ENCODE measurements around the gene ZBTB48. TPM values are rescaled to one million over a fixed set of nuclear protein-coding genes. Genes with fewer than 3 reads are reported as not detected.

The ZBTB48 gene
- total RNA-seq, 2 donors from 2014 or later = 41.3 to 51.0 TPM

DNA sequence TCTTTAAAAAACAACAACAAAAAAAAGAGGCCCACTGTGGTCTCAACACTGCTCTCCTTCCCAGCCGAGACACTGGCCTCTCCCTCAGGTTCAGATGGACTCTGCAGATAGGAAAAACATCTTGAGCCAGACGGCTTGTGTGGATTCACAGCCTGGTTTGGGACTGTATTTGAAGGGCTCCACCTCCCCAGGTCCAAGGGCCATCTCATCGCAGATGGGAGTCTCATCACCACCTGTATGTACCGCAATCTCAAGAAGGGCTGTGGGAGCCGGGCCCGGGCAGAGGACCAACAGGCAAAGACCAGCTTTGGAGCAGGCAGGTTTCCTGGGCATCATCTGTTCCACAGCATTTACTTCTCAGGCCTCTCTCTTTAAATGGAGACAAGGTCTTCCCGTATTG is 10.3 kb downstream of the ZBTB48 start:
- H3K27me3 ChIP-seq (replicated peaks; ENCODE audit: insufficient read depth) = no peaks in the 10 kb centered on the region
- H3K9me3 ChIP-seq = no peaks in the 10 kb centered on the region
- peaks cover 15 to 26% of the 10 kb centered on the region in 2 donors for H3K36me3 ChIP-seq
- peaks cover 13% of the 10 kb centered on the region for H3K4me1 ChIP-seq (replicated peaks)
- TF ChIP-seq, protein P1, sequence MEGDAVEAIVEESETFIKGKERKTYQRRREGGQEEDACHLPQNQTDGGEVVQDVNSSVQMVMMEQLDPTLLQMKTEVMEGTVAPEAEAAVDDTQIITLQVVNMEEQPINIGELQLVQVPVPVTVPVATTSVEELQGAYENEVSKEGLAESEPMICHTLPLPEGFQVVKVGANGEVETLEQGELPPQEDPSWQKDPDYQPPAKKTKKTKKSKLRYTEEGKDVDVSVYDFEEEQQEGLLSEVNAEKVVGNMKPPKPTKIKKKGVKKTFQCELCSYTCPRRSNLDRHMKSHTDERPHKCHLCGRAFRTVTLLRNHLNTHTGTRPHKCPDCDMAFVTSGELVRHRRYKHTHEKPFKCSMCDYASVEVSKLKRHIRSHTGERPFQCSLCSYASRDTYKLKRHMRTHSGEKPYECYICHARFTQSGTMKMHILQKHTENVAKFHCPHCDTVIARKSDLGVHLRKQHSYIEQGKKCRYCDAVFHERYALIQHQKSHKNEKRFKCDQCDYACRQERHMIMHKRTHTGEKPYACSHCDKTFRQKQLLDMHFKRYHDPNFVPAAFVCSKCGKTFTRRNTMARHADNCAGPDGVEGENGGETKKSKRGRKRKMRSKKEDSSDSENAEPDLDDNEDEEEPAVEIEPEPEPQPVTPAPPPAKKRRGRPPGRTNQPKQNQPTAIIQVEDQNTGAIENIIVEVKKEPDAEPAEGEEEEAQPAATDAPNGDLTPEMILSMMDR (IDR thresholded peaks at IDR 0.05) = no peak
- TF ChIP-seq POLR2A (IDR thresholded peaks at IDR 0.05) (no peak), POLR2AphosphoS5 (IDR thresholded peaks at IDR 0.05) (no peak)
- H3K27ac ChIP-seq = no peak overlapping the region
- H3K4me3 ChIP-seq = no peak overlapping the region
- 91% methylated on average over 7 of the region's 7 CpGs for WGBS
- DNase-seq (ENCODE audit: low spot score) = no peak
- intact Hi-C loops (cut with DNase I) = no loop called here

DNA sequence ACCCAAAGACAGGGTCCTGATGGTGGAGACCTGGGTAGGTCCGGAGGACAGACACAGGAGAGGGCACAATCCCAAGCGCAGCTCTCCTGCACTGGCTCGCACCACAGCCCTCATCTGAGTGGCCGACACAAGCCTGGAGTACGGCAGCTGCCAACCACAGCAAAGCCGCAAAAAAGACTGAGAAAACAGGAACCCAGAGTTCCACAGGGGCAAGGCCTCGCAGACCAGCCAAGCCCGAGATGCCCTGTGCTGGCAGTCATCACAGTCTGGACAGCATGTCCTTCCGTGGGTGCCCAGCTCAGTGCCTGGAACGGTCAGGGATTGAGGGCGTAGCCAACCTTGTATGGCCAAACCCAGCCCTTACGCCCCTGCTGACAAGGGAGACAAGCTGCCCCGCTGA is 11.4 kb downstream of the ZBTB48 start:
- TF ChIP-seq POLR2AphosphoS5 (IDR thresholded peaks at IDR 0.05) (no peak), POLR2A (IDR thresholded peaks at IDR 0.05) (no peak)
- TF ChIP-seq, protein P1 (IDR thresholded peaks at IDR 0.05) = no peak
- 86% methylated on average over 12 of the region's 13 CpGs for WGBS
- no peaks in the 10 kb centered on the region for H3K9me3 ChIP-seq
- H3K4me3 ChIP-seq = no peak overlapping the region
- peaks cover 15 to 30% of the 10 kb centered on the region in 2 donors for H3K36me3 ChIP-seq
- DNase-seq (ENCODE audit: low spot score) = no peak
- H3K27me3 ChIP-seq (replicated peaks; ENCODE audit: insufficient read depth) = no peaks in the 10 kb centered on the region
- peaks cover 20% of the 10 kb centered on the region for H3K4me1 ChIP-seq (replicated peaks)
- H3K27ac ChIP-seq = no peak overlapping the region
- intact Hi-C loops (cut with DNase I) = no loop called here

DNA sequence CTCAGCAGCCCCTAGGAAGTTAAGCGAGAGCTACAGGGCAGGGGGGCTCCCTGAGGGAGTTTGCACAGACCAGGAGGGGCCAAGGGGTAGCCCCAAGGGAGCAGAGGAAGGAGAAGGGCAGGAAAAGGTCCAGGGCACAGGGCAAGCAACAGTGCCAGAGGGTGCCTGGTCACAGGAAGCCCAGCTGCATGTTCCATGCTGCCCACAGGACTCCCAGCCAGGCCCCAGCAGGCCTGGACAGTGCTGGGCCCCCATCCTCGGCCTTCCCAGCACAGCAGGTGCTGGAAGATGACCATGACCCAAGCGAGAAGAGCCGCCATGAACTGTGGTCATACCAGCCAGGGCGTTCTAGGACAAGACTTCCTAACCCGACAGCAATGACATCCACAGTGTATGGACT is 11.8 kb downstream of the ZBTB48 start:
- peaks cover 15 to 30% of the 10 kb centered on the region in 2 donors for H3K36me3 ChIP-seq
- peaks cover 20% of the 10 kb centered on the region for H3K4me1 ChIP-seq (replicated peaks)

DNA sequence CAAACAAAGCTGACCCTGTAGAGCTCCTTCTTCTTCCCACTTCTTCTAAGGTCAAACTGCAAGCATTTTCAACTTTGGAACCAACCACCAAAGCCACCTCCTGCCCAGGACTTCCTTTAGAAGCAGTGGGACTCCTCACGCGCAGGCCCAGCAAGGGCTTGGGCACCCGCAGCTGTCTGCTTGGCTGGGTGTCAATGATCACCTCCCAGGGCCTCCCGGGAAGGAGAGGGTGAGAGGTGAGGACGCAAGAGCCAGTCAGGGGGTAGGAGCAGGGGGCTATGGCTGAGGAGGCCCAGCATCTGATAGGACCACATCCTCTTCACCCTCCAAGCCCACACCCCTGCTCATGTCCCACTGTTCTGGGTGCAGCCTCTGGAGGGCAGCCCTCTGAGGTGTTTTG is 12.6 kb downstream of the ZBTB48 start:
- Histone ChIP-seq H3K36me3 (peaks cover 15 to 36% of the 10 kb centered on the region in 2 donors), H3K9me3 (no peaks in the 10 kb centered on the region), H3K4me3 (no peak overlapping the region), H3K4me1 (replicated peaks) (peaks cover 24% of the 10 kb centered on the region), H3K27me3 (replicated peaks; ENCODE audit: insufficient read depth) (no peaks in the 10 kb centered on the region), H3K27ac (no peak overlapping the region)
- intact Hi-C loops (cut with DNase I) = no loop called here
- WGBS = 30% methylated on average over 5 of the region's 5 CpGs
- no peak for TF ChIP-seq POLR2A (IDR thresholded peaks at IDR 0.05)
- no peak for TF ChIP-seq POLR2AphosphoS5 (IDR thresholded peaks at IDR 0.05)
- TF ChIP-seq, protein P1 (IDR thresholded peaks at IDR 0.05) = no peak
- no peak for DNase-seq (ENCODE audit: low spot score)

More for the DNA sequence above, 11.8 kb downstream of the ZBTB48 start:
- intact Hi-C loops (cut with DNase I) = no loop called here
- Histone ChIP-seq H3K4me3 (no peak overlapping the region), H3K27me3 (replicated peaks; ENCODE audit: insufficient read depth) (no peaks in the 10 kb centered on the region), H3K9me3 (no peaks in the 10 kb centered on the region), H3K27ac (no peak overlapping the region)
- 85% methylated on average over 5 of the region's 6 CpGs for WGBS
- TF ChIP-seq, protein P1 (IDR thresholded peaks at IDR 0.05) = no peak
- TF ChIP-seq POLR2AphosphoS5 (IDR thresholded peaks at IDR 0.05) (no peak), POLR2A (IDR thresholded peaks at IDR 0.05) (no peak)
- DNase-seq (ENCODE audit: low spot score) = no peak

DNA sequence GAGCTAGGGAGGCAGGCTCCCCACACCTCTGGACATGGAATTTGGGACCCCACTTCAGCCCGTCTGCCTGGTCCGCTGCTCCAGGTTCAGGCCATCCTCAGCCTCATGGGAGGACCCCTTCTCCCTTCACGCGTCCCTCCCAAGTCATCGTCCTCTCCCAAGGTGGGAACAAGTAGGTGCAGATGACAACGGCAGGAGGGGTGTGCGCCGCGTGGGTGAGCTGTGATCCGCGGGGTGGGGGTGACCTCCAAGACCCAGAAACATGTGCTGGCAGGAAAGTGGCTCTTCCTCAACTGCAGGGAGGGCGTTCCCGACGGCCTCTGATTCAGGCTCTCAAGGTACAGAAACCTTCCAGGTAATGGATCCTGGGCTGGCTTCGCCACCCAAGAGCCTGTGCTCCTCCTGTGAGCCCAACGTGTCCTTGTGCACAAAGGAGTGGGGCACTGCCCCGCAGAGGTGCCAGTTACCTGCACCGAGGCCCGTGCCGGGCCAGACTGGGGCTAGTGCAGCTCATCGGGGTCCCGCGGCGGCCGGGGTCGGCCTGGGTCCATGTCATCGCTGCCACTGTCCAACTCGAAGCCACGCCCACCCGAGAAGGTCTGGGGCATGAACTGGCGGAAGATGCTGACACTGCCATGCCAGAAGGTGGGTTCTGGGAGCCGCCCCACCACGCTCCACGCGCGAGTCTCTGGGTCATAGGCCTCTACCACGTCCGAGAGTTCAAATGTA is 13.2 kb downstream of the ZBTB48 start:
- TF ChIP-seq POLR2AphosphoS5 (IDR thresholded peaks at IDR 0.05) (no peak), POLR2A (IDR thresholded peaks at IDR 0.05) (no peak)
- TF ChIP-seq, protein P1 (IDR thresholded peaks at IDR 0.05) = no peak
- 87% methylated on average over 38 of the region's 38 CpGs for WGBS
- Histone ChIP-seq H3K4me1 (replicated peaks) (peaks cover 23% of the 10 kb centered on the region), H3K9me3 (no peaks in the 10 kb centered on the region), H3K27ac (no peak overlapping the region), H3K4me3 (no peak overlapping the region), H3K36me3 (peaks cover 18 to 42% of the 10 kb centered on the region in 2 donors), H3K27me3 (replicated peaks; ENCODE audit: insufficient read depth) (no peaks in the 10 kb centered on the region)
- DNase-seq (ENCODE audit: low spot score) = no peak
- intact Hi-C loops (cut with DNase I) = no loop called here

Measured in prostate gland (tissue), 2 donors.